Left ventricle myocardium inferior (tissue), 1 donor: ENCODE data around the gene SPRR1A. TPM values are rescaled to one million over a fixed set of nuclear protein-coding genes. Genes with fewer than 3 reads are reported as not detected.
"Not testable (repeated sequence)": the region's sequence is repeated elsewhere in the genome, so short reads cannot be mapped to it uniquely, and the experiment has no call there.

Experiments
- DNase-seq: peaks from one replicate; pipeline ENCODE4 v3.0.0-alpha.2; 2020
- H3K27ac ChIP-seq: fragments of 200-600 bp; replicated peaks from 2 replicates; pipeline ENCODE4 v1.8.0; 2021
- H3K27me3 ChIP-seq: fragments of 200-600 bp; 2 replicates; pipeline ENCODE4 v1.8.0; 2021; ENCODE audit warnings: low read depth
- H3K36me3 ChIP-seq: fragments of 200-600 bp; 2 replicates; pipeline ENCODE4 v1.8.0; 2021
- H3K4me1 ChIP-seq: fragments of 200-600 bp; 2 replicates; pipeline ENCODE4 v1.8.0; 2021
- H3K4me3 ChIP-seq: fragments of 200-600 bp; 2 replicates; pipeline ENCODE4 v1.8.0; 2021; ENCODE audit warnings: mild to moderate bottlenecking, moderate library complexity
- H3K9me3 ChIP-seq: fragments of 200-600 bp; replicated peaks from 2 replicates; pipeline ENCODE4 v1.8.0; 2021
- intact Hi-C: fragments of 100-400 bp; cut with micrococcal nuclease; formaldehyde crosslinking; loops from one replicate; pipeline ENCODE4 v1.11.0; 2022
- total RNA-seq: library from RNA; stranded (reverse); fragmentation: NEBNext Ultra II Directional; extraction: Animal tissue kit (Norgen Biotek cat#: 25700); gene quantifications from one replicate; pipeline ENCODE4 v1.2.1, GENCODE V29; 2021
- TF ChIP-seq, protein P1 (sequence below): fragments of 200-600 bp; IDR thresholded peaks from 2 replicates; pipeline ENCODE4 v1.8.0; 2021; ENCODE audit warnings: antibody characterized with exemption, mild to moderate bottlenecking, borderline replicate concordance
- donor health status: DM: no; HTN: yes; CAD: no; lungs with severe emphysema.

The SPRR1A gene
- total RNA-seq, 1 donor from 2014 or later: not detected

DNA sequence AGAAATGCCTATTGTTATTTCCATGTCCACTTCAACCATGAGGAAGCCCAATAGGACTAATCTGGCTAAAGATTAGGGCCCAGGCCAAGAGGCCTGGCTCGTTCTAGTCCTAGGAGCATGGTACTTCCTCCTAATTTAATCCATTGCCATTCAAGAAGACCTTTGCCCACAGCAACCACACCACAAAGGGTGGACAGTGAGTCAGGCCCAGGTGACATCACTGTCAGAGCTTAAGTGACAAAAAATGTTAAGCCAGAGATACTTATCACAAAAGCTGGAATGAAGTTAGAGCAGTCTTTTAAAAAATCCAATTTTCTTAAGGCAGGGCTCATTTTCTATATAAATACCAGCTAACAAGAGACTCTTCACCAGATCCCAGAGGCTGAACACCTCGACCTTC lies 17.5 kb downstream of the SPRR1A start, which contains the start of gene SPRR3:
TSS of gene SPRR3 (plus strand) at position 368 of the 400 bp plus-strand sequence. CDS start 1,272 bp downstream, outside the sequence.
- H3K27me3 ChIP-seq: peaks cover 4% of the 10 kb centered on the region
- TF ChIP-seq, protein P1, sequence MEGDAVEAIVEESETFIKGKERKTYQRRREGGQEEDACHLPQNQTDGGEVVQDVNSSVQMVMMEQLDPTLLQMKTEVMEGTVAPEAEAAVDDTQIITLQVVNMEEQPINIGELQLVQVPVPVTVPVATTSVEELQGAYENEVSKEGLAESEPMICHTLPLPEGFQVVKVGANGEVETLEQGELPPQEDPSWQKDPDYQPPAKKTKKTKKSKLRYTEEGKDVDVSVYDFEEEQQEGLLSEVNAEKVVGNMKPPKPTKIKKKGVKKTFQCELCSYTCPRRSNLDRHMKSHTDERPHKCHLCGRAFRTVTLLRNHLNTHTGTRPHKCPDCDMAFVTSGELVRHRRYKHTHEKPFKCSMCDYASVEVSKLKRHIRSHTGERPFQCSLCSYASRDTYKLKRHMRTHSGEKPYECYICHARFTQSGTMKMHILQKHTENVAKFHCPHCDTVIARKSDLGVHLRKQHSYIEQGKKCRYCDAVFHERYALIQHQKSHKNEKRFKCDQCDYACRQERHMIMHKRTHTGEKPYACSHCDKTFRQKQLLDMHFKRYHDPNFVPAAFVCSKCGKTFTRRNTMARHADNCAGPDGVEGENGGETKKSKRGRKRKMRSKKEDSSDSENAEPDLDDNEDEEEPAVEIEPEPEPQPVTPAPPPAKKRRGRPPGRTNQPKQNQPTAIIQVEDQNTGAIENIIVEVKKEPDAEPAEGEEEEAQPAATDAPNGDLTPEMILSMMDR: no peak
- no peaks in the 10 kb centered on the region for H3K36me3 ChIP-seq
- no peak within 1 kb of the TSS for H3K4me3 ChIP-seq
- peaks cover 7% of the 10 kb centered on the region for H3K9me3 ChIP-seq
- no peak for DNase-seq
- no peak within 1 kb of the TSS for H3K27ac ChIP-seq
- intact Hi-C loops: no loop called here
- H3K4me1 ChIP-seq: no peaks in the 10 kb centered on the region

- intact Hi-C loops: not testable (repeated sequence)
Measured at GRCh38 chr1:153011235-153011758, 27.4 kb downstream of the SPRR1A start.

GRCh38 chr1:153021829-153022228 lies 37.9 kb downstream of the SPRR1A start:
- H3K27ac ChIP-seq, intact Hi-C loops, H3K36me3 ChIP-seq, H3K9me3 ChIP-seq, H3K4me3 ChIP-seq, DNase-seq, H3K4me1 ChIP-seq, H3K27me3 ChIP-seq: not testable (repeated sequence)

More at GRCh38 chr1:153011235-153011758, 27.4 kb downstream of the SPRR1A start:
- not testable (repeated sequence) for H3K4me3 ChIP-seq, H3K4me1 ChIP-seq, H3K9me3 ChIP-seq, H3K27ac ChIP-seq, H3K36me3 ChIP-seq, DNase-seq, H3K27me3 ChIP-seq

GRCh38 chr1:153022340-153022739 lies 38.5 kb downstream of the SPRR1A start:
- H3K4me1 ChIP-seq, H3K4me3 ChIP-seq, DNase-seq, intact Hi-C loops, H3K36me3 ChIP-seq, H3K27ac ChIP-seq, H3K27me3 ChIP-seq, H3K9me3 ChIP-seq: not testable (repeated sequence)

DNA sequence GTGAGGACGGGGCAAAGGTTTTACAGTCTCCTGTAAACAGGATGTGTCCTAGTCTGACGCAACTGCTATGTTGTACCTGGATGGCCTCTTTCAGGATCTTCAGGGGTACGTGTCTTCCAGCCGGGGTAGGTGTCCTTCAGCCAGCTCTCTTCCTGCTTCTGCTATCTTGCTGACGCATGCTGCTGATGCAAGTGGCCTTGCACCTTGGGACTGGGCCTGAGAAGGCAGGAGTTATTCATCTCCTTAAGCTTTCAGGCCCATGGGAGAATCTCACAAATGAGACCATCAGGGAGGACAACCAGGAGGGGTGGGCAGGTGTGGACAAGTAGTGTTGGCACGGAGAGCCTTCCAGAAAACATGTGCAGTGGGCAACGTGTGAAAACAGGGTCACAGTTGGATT lies 39.2 kb downstream of the SPRR1A start:
- Histone ChIP-seq H3K9me3 (no peaks in the 10 kb centered on the region), H3K4me1 (no peaks in the 10 kb centered on the region), H3K36me3 (no peaks in the 10 kb centered on the region), H3K4me3 (no peak overlapping the region), H3K27me3 (peaks cover 6% of the 10 kb centered on the region), H3K27ac (no peak overlapping the region)
- TF ChIP-seq, protein P1: no peak
- intact Hi-C loops: no loop called here
- DNase-seq: no peak

DNA sequence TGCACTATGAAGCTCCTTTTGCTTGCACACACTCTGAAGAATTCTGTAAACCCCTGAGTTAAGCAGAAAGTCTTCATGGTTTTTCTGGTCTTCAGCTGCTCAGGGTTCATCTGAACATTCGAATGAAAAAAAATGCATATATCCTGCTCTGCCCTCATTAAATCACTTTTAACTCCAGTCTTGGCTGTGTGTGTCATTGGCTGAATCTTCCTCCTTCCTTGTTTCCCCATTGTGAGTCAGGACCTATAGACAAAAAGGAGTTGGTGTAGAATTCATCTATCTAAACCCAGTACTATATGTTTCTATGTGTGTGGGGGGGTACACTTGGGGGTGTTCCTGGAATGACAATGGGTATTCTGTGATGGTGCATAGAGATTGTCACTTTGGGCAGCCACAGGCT lies 40.5 kb downstream of the SPRR1A start:
- Histone ChIP-seq H3K27me3 (no peaks in the 10 kb centered on the region), H3K9me3 (no peaks in the 10 kb centered on the region), H3K4me3 (no peak overlapping the region), H3K27ac (no peak overlapping the region), H3K4me1 (no peaks in the 10 kb centered on the region), H3K36me3 (no peaks in the 10 kb centered on the region)
- intact Hi-C loops: no loop called here
- TF ChIP-seq, protein P1: no peak
- no peak for DNase-seq

DNA sequence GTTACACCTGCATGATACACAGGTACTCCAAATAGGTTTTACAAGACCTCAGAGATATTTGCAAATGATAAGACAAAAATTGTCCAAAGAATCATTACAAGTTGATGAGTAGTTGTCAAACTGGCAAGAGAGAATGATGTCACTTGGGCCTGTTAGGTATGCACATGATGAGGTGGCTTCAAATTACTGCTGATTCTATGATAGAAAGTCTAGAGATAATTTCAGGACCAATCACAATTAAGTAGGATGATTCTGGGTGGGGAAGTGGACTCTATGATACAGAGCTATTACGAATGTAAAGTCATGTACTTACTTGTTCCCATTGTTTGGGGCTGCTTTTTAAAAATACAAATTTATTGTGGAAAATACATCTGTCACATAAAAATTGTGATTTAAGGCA lies 41.9 kb downstream of the SPRR1A start:
- Histone ChIP-seq H3K9me3 (no peaks in the 10 kb centered on the region), H3K4me3 (no peak overlapping the region), H3K27me3 (no peaks in the 10 kb centered on the region), H3K36me3 (no peaks in the 10 kb centered on the region), H3K4me1 (no peaks in the 10 kb centered on the region), H3K27ac (no peak overlapping the region)
- TF ChIP-seq, protein P1: no peak
- intact Hi-C loops: no loop called here
- no peak for DNase-seq
